Prostate gland (tissue), 2 donors: ENCODE data around the gene TTC16. TPM values are rescaled to one million over a fixed set of nuclear protein-coding genes. Genes with fewer than 3 reads are reported as not detected.
A peak's percentile ranks its signal among the peaks of the same experiment; 100 is the strongest.

Experiments used
- DNase-seq: peaks from one replicate; pipeline ENCODE4 v3.0.0-alpha.2; 2019; ENCODE audit warnings: low spot score
- H3K27ac ChIP-seq, 2 donors: fragments of 200-600 bp; sonication (generic); 2 replicates each; pipeline ENCODE4 v1.5.1; 2017 to 2019
- H3K27me3 ChIP-seq: fragments of 200-600 bp; sonication (generic); replicated peaks from 2 replicates; pipeline ENCODE4 v1.5.1; 2019; ENCODE audit not compliant: insufficient read depth
- H3K36me3 ChIP-seq, 2 donors: fragments of 200-600 bp; sonication (generic); 1 replicate in 1 of 2; 2 replicates in 1 of 2; pipeline versions ENCODE4 v1.5.1 to v1.8.1; 2017 to 2019
- H3K4me1 ChIP-seq: fragments of 200-600 bp; sonication (generic); replicated peaks from 2 replicates; pipeline ENCODE4 v1.5.1; 2019
- H3K4me3 ChIP-seq, 2 donors: fragments of 200-600 bp; sonication (generic); 2 replicates each; pipeline ENCODE4 v1.5.1; 2017 to 2019
- H3K9me3 ChIP-seq: fragments of 200-600 bp; sonication (generic); 2 replicates; pipeline ENCODE4 v1.5.1; 2017
- CTCF ChIP-seq, 4 experiments: fragments of 200-600 bp in 2 of 4; fragments of 450-650 bp in 2 of 4; sonication (generic) in 2 of 4; IDR thresholded peaks; 1 replicate in 3 of 4; 2 replicates in 1 of 4; pipeline ENCODE4 v1.5.1; 2016 to 2019; ENCODE audit warnings: antibody characterized with exemption in 4 of 4, mild to moderate bottlenecking in 2 of 4, moderate library complexity in 2 of 4
- POLR2A ChIP-seq: fragments of 450-650 bp; IDR thresholded peaks from one replicate; pipeline ENCODE4 v1.6.1; 2016; ENCODE audit warnings: antibody characterized with exemption, mild to moderate bottlenecking
- POLR2AphosphoS5 ChIP-seq: sonication (generic); formaldehyde crosslinking; IDR thresholded peaks from one replicate; pipeline ENCODE4 v1.6.1; 2017; ENCODE audit warnings: antibody characterized with exemption
- WGBS: methylation state at CpG from one replicate; pipeline ENCODE4 v1.1.5; 2018; 5-methylcytosine and 5-hydroxymethylcytosine counted together
- intact Hi-C: fragments of 100-400 bp; cut with DNase I; formaldehyde crosslinking; loops from one replicate; pipeline ENCODE4 v1.14.2; 2022
- total RNA-seq, 2 donors: library from RNA; depleted of rRNA; stranded (reverse); fragments of >200 nt; gene quantifications; one replicate each; pipeline ENCODE4 v1.1.0, GENCODE V29; 2016

The TTC16 gene
- total RNA-seq, 2 donors from 2014 or later = 3.4 TPM; not detected in 1

GRCh38 chr9:127735530-127736185 lies 19.8 kb downstream of the TTC16 start:
- Histone ChIP-seq H3K27ac (peak overlapping the region in 1 of 2 donors; percentile 89), H3K4me3 (no peak overlapping the region)
- 31% methylated on average over 15 of the region's 15 CpGs for WGBS

GRCh38 chr9:127738666-127739065 lies 22.8 kb downstream of the TTC16 start:
- Histone ChIP-seq H3K4me1 (no peaks in the 10 kb centered on the region), H3K27me3 (no peaks in the 10 kb centered on the region), H3K4me3 (no peak overlapping the region), H3K36me3 (no peaks in the 10 kb centered on the region), H3K27ac (no peak overlapping the region), H3K9me3 (no peaks in the 10 kb centered on the region)
- intact Hi-C loops = loop anchor here (5.0 kb wide), 1 partner anchor 139 kb away; the partner anchor contains the start of gene AK1
- TF ChIP-seq POLR2AphosphoS5 (no peak), CTCF (IDR thresholded peaks at IDR 0.05) (no peak), POLR2A (no peak)
- 88% methylated on average over 13 of the region's 13 CpGs for WGBS
- DNase-seq = no peak

More at GRCh38 chr9:127735530-127736185, 19.8 kb downstream of the TTC16 start:
- intact Hi-C loops = loop anchor here (1.0 to 5.0 kb wide), 4 partner anchors 50 to 185 kb away; partner anchors contain the start of gene AK1
- Histone ChIP-seq H3K27me3 (no peaks in the 10 kb centered on the region), H3K4me1 (no peaks in the 10 kb centered on the region), H3K36me3 (peaks cover 0 to 11% of the 10 kb centered on the region in 2 donors), H3K9me3 (no peaks in the 10 kb centered on the region)
- TF ChIP-seq POLR2A (no peak), POLR2AphosphoS5 (no peak), CTCF (IDR thresholded peaks at IDR 0.05) (no peak)
- no peak for DNase-seq

- Histone ChIP-seq H3K4me3 (no peak overlapping the region), H3K27ac (peak overlapping the region; percentile 70 to 72), H3K9me3 (no peaks in the 10 kb centered on the region), H3K4me1 (no peaks in the 10 kb centered on the region), H3K27me3 (no peaks in the 10 kb centered on the region), H3K36me3 (no peaks in the 10 kb centered on the region)
- peak; percentile 33 for DNase-seq
- 52% methylated on average over 18 of the region's 19 CpGs for WGBS
- intact Hi-C loops = loop anchor here (5.0 kb wide), 1 partner anchor 138 kb away; the partner anchor contains the start of gene AK1
- TF ChIP-seq CTCF (IDR thresholded peaks at IDR 0.05) (no peak), POLR2AphosphoS5 (no peak), POLR2A (no peak)
These were observed 23.9 kb downstream of the TTC16 start for GRCh38 chr9:127739614-127740330.

- no peak for DNase-seq
- Histone ChIP-seq H3K27me3 (no peaks in the 10 kb centered on the region), H3K27ac (no peak overlapping the region), H3K4me1 (no peaks in the 10 kb centered on the region), H3K4me3 (no peak overlapping the region), H3K9me3 (no peaks in the 10 kb centered on the region), H3K36me3 (no peaks in the 10 kb centered on the region)
- no peak for TF ChIP-seq POLR2AphosphoS5
- TF ChIP-seq POLR2A = no peak
- TF ChIP-seq CTCF (IDR thresholded peaks at IDR 0.05) = no peak
- WGBS = 46% methylated on average over 38 of the region's 38 CpGs
- intact Hi-C loops = no loop called here
These were observed 26.1 kb downstream of the TTC16 start for GRCh38 chr9:127741831-127742434.
